WERI-Rb-1 (cell line): ENCODE data around the gene IGFL3.

Source experiments
- DNase-seq: peaks from one replicate; pipeline ENCODE4 v3.0.0-alpha.2; 2020
- H3K27ac ChIP-seq: fragments of 250-450 bp; sonication (Bioruptor Pico); 2 replicates; pipeline ENCODE4 v1.5.1; 2020; ENCODE audit warnings: mild to moderate bottlenecking, moderate library complexity
- H3K27me3 ChIP-seq: fragments of 250-450 bp; sonication (Bioruptor Pico); 2 replicates; pipeline ENCODE4 v1.5.1; 2021; ENCODE audit warnings: mild to moderate bottlenecking, low read depth, moderate library complexity; ENCODE audit not compliant: insufficient read depth, severe bottlenecking
- H3K36me3 ChIP-seq: fragments of 250-450 bp; sonication (Bioruptor Pico); 2 replicates; pipeline ENCODE4 v1.5.1; 2020; ENCODE audit warnings: mild to moderate bottlenecking, moderate library complexity
- H3K4me3 ChIP-seq: 2 replicates; pipeline ENCODE4 v1.5.1; 2011; ENCODE audit warnings: low read depth, mild to moderate bottlenecking, control low read depth, low read length
- H3K9me3 ChIP-seq: fragments of 250-450 bp; sonication (Bioruptor Pico); 2 replicates; pipeline ENCODE4 v1.5.1; 2021; ENCODE audit warnings: mild to moderate bottlenecking, moderate library complexity; ENCODE audit not compliant: severe bottlenecking
- TF ChIP-seq, protein P1 (sequence below): IDR thresholded peaks from 2 replicates; pipeline ENCODE4 v1.5.1; 2011; ENCODE audit warnings: low read depth, mild to moderate bottlenecking, control low read depth, inconsistent platforms, low read length

The IGFL3 gene

DNA sequence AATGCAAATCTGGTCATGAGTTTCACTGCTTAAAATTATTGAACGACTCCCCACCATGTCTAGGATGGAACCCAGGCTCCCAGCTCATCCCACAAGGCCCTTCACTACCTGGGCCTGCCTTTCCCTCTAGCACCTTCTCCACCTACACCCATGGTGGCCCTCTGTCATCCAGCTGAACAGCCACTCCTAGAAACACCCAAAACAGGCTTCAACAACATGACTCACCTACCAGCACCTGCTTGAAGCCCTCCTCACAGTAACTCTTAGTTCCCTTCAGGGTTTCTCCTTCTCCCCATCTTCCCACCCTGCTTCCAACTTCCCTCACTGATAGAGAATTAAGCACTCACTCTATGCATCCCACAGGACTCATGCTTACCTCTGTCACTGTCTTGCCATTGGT, 16.9 kb upstream of the IGFL3 start:
- Histone ChIP-seq H3K27ac (no peak overlapping the region), H3K4me3 (no peak overlapping the region), H3K36me3 (no peaks in the 10 kb centered on the region), H3K9me3 (no peaks in the 10 kb centered on the region), H3K27me3 (no peaks in the 10 kb centered on the region)
- no peak for DNase-seq
- TF ChIP-seq, protein P1, sequence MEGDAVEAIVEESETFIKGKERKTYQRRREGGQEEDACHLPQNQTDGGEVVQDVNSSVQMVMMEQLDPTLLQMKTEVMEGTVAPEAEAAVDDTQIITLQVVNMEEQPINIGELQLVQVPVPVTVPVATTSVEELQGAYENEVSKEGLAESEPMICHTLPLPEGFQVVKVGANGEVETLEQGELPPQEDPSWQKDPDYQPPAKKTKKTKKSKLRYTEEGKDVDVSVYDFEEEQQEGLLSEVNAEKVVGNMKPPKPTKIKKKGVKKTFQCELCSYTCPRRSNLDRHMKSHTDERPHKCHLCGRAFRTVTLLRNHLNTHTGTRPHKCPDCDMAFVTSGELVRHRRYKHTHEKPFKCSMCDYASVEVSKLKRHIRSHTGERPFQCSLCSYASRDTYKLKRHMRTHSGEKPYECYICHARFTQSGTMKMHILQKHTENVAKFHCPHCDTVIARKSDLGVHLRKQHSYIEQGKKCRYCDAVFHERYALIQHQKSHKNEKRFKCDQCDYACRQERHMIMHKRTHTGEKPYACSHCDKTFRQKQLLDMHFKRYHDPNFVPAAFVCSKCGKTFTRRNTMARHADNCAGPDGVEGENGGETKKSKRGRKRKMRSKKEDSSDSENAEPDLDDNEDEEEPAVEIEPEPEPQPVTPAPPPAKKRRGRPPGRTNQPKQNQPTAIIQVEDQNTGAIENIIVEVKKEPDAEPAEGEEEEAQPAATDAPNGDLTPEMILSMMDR, result no peak

DNA sequence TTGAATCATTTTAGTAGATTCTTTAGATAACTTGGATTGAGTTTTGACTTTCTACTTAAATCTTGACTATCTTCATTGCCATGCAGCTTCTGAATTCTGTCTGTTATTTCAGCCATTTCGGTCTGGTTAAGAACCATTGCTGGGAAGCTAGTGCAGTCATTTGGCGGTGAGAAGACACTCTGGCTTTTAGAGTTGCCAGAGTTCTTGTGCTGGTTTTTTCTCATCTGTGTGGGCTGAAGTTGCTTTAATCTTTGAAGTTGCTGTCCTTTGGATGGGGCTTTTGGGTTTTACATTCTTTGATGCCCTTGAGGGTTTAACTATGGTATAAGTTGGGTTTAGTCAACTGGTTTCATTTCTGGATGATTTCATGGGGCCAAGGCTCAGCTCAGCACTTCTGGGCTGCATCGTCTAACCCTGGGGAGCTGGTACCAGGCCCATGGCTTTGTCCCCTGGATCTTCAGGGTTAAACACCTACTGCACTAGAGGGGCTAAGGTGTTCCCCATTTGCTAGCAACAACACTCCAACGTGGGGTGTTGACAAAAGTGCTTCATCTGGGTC, 13.5 kb upstream of the IGFL3 start:
- no peak for DNase-seq
- H3K27me3 ChIP-seq, result no peaks in the 10 kb centered on the region
- no peaks in the 10 kb centered on the region for H3K36me3 ChIP-seq
- peaks cover 9% of the 10 kb centered on the region for H3K9me3 ChIP-seq
- TF ChIP-seq, protein P1, result no peak
- no peak overlapping the region for H3K4me3 ChIP-seq
- H3K27ac ChIP-seq, result no peak overlapping the region

DNA sequence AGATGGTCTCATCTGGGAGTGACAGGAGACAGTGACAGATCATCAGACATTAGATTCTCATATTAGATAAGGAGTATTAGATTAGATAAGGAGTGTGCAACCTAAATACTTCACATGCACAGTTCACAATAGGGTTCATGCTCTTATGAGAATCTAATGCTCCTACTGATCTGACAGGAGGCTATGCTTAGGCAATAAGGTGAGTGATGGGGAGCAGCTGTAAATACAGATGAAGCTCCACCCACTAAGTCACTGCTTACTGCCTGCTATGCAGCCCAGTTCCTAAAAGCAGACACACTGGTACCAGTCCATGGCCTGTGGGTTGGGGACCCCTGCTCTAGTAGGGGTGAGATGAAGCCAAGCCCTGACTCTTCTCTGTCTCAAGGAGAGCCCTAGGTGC, 10.0 kb upstream of the IGFL3 start:
- no peaks in the 10 kb centered on the region for H3K27me3 ChIP-seq
- no peaks in the 10 kb centered on the region for H3K36me3 ChIP-seq
- no peak overlapping the region for H3K27ac ChIP-seq
- no peak overlapping the region for H3K4me3 ChIP-seq
- no peak for DNase-seq
- H3K9me3 ChIP-seq, result peaks cover 10% of the 10 kb centered on the region
- TF ChIP-seq, protein P1, result no peak

DNA sequence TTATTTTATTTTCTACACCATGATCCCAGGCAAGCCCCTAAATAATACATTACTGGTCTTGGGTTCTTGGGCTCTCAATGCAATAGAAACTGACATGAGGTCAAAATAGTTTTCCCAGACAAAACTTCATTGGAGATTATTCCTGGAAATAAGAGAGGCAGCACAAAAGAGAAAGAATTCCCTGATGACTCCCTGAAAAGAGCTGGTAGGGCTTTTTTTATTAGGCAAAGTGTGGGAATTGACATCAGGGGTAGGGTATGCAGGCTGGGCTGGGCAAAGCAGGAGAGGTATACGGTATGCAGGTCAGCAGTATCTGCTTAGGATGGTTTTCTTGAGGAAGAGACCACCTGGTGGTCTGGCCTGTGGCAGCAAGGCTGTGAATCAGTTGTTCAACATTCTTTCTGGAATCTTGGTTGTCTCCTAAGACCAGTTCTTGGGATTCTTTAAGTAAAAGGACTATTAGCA, 9.3 kb upstream of the IGFL3 start:
- no peaks in the 10 kb centered on the region for H3K27me3 ChIP-seq
- no peak for DNase-seq
- peaks cover 10% of the 10 kb centered on the region for H3K9me3 ChIP-seq
- TF ChIP-seq, protein P1, result no peak
- H3K27ac ChIP-seq, result peak overlapping the region; percentile 51
- H3K36me3 ChIP-seq, result no peaks in the 10 kb centered on the region
- no peak overlapping the region for H3K4me3 ChIP-seq

DNA sequence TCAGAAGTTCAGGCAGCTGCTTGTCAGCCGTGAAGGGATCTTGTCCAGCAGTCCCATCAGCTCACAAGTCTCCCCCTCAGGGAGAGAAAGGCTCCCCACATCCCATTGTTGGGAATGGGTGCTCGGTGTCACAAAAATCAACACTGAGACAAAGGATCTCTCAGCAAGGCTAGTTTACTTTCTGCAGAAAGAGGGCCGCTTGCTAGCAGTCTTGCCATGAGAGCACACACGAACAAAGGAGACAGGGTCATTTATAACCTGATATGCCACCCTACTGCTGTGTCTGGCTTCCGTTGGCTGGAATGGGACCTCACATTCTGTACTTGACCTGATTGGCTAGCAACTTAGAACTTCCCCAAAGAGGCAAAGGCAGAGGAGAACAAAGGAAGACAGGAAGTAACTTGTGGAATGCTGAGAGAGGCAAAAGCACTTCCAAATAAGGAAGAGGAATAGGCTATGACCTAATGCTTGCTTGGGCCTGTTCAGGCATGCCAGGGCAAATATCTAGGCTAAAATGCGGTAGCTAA, 8.7 kb upstream of the IGFL3 start:
- no peak overlapping the region for H3K4me3 ChIP-seq

More for the DNA sequence above, 8.7 kb upstream of the IGFL3 start:
- Histone ChIP-seq H3K9me3 (peaks cover 10% of the 10 kb centered on the region), H3K36me3 (no peaks in the 10 kb centered on the region), H3K27me3 (no peaks in the 10 kb centered on the region), H3K27ac (peak overlapping the region; percentile 51)
- TF ChIP-seq, protein P1, result no peak
- DNase-seq, result peak; percentile 30
